HG02610 (cell line): ENCODE results near the gene TENT5A.
"Not testable (repeated sequence)": the region's sequence is repeated elsewhere in the genome, so short reads cannot be mapped to it uniquely, and the experiment has no call there.

Experiments used
- ATAC-seq: cut with Tn5 transposase; IDR thresholded peaks from one replicate; pipeline ENCODE4 v1.9.1; 2021; ENCODE audit warnings: mild to moderate bottlenecking, moderate library complexity; ENCODE audit not compliant: unreplicated experiment

Gene TENT5A

GRCh38 chr6:81752084-81752920 lies at the start of gene TENT5A:
Gene TENT5A (minus strand): TSS chr6:81752681. CDS start chr6:81752141, 540 bp downstream.
- peak; percentile 72 for ATAC-seq

- ATAC-seq: no peak
These were observed 49.0 kb upstream of the TENT5A start for GRCh38 chr6:81801489-81801888.

- ATAC-seq: no peak
These were observed 48.2 kb upstream of the TENT5A start for GRCh38 chr6:81800666-81801065.

GRCh38 chr6:81799323-81799722 lies 46.8 kb upstream of the TENT5A start:
- ATAC-seq: no peak

- no peak for ATAC-seq
These were observed 45.1 kb upstream of the TENT5A start for GRCh38 chr6:81797591-81797990.

- no peak for ATAC-seq
These were observed 43.4 kb upstream of the TENT5A start for GRCh38 chr6:81795890-81796289.

GRCh38 chr6:81793821-81794475 lies 41.5 kb upstream of the TENT5A start:
- no peak for ATAC-seq

GRCh38 chr6:81792826-81793225 lies 40.3 kb upstream of the TENT5A start:
- ATAC-seq: no peak

- no peak for ATAC-seq
These were observed 39.3 kb upstream of the TENT5A start for GRCh38 chr6:81791756-81792155.

GRCh38 chr6:81790034-81790433 lies 37.6 kb upstream of the TENT5A start:
- no peak for ATAC-seq

- no peak for ATAC-seq
These were observed 36.8 kb upstream of the TENT5A start for GRCh38 chr6:81789291-81789690.

GRCh38 chr6:81788748-81789147 lies 36.3 kb upstream of the TENT5A start:
- ATAC-seq: no peak

GRCh38 chr6:81787313-81788068 lies 35.0 kb upstream of the TENT5A start:
- no peak for ATAC-seq

- no peak for ATAC-seq
These were observed 33.7 kb upstream of the TENT5A start for GRCh38 chr6:81786150-81786549.

- ATAC-seq: no peak
These were observed 32.9 kb upstream of the TENT5A start for GRCh38 chr6:81785377-81785776.

- ATAC-seq: no peak
These were observed 31.4 kb upstream of the TENT5A start for GRCh38 chr6:81783893-81784292.

GRCh38 chr6:81781624-81782023 lies 29.1 kb upstream of the TENT5A start:
- no peak for ATAC-seq

GRCh38 chr6:81777586-81778268 lies 25.2 kb upstream of the TENT5A start:
- ATAC-seq: no peak

GRCh38 chr6:81776219-81776618 lies 23.7 kb upstream of the TENT5A start:
- not testable (repeated sequence) for ATAC-seq

GRCh38 chr6:81774542-81774941 lies 22.1 kb upstream of the TENT5A start:
- ATAC-seq: no peak

- ATAC-seq: no peak
These were observed 21.4 kb upstream of the TENT5A start for GRCh38 chr6:81773887-81774286.
